NCI-H2196 (cell line): ENCODE data around the gene MRPS10.

Experiments used
- DNase-seq: peaks from one replicate; lab custom pipeline; 2025; ENCODE audit not compliant: unreplicated experiment; lab: John Stamatoyannopoulos, UW

MRPS10 gene

GRCh38 chr6:42217519-42218367 lies at the start of gene MRPS10:
Gene MRPS10 (minus strand): TSS chr6:42217861. CDS start chr6:42217849, 12 bp downstream.
- DNase-seq = peak; percentile 94

GRCh38 chr6:42266538-42266937 lies 48.9 kb upstream of the MRPS10 start:
- DNase-seq = no peak

GRCh38 chr6:42264852-42265390 lies 47.3 kb upstream of the MRPS10 start:
- DNase-seq = no peak

GRCh38 chr6:42264162-42264851 lies 46.6 kb upstream of the MRPS10 start:
- no peak for DNase-seq

DNA sequence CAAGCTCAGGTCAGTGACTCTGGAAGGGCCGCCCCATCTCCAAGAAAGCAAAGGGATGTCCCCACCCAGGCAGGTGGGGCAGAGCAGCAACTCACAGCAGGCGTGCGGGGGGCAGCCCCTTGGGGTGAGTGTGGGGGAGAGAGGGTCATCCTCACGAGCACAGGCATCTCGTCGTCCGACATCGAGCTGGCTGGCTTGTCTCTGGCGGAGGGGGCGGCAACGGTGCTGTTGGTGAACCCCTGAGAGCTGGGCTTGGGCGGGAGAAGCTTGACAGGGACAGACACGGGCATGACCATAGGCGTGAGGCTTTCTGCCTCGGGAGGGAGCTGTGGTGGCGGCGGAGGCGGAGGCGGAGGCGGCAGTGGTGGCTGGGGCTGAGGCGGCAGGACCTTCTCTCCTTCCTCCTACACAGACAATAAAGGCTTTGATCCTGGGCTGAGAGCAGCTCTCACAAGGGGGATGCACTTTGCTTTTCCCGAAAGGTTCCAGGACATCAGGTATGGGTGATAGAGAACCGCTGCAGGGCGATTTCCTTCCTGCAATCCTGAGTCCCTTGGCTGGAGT lies 45.6 kb upstream of the MRPS10 start:
- DNase-seq = no peak

GRCh38 chr6:42260972-42261371 lies 43.3 kb upstream of the MRPS10 start:
- DNase-seq = no peak

DNA sequence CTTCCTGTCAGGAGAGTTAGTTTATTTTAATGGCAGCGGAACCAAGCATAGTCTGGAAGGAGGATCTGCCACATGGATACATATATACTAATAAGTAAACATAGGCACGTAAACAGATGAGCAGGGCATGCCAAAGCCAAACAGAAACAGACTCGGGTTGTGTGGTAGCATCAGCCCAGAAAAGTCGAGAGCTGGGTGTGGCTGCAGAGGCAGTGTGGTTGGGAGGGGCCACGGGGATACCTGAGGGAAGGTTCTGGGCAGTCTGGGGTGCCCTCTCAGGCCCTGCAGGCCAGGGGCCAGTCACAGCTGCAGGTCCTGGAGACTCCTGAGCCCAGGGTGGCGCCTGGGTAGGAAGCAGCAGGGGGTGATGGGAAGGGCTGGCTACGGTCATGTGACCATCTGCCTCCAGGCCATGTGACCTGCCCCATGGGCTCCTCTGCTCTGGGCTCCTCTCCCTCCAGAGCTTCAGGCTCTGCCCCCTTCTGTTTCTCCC lies 42.8 kb upstream of the MRPS10 start:
- no peak for DNase-seq

GRCh38 chr6:42259841-42260395 lies 42.3 kb upstream of the MRPS10 start:
- DNase-seq = no peak

- no peak for DNase-seq
Observed at GRCh38 chr6:42259286-42259685, 41.6 kb upstream of the MRPS10 start.

DNA sequence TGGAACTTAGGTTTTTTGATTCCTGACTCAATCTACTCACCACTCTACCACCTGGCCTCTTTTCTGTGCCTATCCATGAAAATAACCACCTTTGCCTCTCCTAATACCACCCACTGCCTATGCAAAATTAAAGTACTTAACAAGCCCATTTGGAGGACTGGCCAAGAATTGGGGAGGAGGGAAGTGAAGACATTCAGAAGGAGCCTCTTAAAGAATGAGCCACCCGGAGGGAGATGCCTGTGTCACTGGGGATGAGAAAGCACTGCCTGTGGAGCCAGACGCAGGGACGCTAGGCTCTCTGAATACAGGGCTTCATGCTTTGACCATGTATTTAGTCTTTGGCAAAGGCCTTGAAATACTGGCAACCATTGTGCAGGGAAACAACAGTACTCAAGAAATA lies 40.0 kb upstream of the MRPS10 start:
- no peak for DNase-seq

DNA sequence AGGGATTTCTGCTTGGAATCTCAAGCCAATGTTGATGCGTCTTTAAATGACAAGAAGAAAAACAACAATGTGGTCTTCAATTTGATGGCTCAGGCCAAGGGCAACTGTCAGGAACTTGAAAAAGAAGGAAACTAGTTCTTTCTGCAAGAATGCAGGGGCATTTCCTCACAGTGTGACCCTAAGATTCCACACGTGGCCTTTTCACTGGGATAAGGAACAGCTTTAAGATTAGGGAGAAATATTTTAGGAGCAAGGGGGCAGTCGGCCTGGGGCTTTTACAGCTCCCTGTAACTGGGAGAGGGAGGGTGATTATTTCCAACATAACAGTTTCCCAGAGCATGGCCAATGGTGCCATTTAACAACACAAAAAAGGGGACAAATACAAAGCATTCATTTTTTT lies 39.4 kb upstream of the MRPS10 start:
- DNase-seq = no peak

- no peak for DNase-seq
Observed at GRCh38 chr6:42255050-42255449, 37.4 kb upstream of the MRPS10 start.

- DNase-seq = no peak
Observed at GRCh38 chr6:42254505-42254904, 36.8 kb upstream of the MRPS10 start.

DNA sequence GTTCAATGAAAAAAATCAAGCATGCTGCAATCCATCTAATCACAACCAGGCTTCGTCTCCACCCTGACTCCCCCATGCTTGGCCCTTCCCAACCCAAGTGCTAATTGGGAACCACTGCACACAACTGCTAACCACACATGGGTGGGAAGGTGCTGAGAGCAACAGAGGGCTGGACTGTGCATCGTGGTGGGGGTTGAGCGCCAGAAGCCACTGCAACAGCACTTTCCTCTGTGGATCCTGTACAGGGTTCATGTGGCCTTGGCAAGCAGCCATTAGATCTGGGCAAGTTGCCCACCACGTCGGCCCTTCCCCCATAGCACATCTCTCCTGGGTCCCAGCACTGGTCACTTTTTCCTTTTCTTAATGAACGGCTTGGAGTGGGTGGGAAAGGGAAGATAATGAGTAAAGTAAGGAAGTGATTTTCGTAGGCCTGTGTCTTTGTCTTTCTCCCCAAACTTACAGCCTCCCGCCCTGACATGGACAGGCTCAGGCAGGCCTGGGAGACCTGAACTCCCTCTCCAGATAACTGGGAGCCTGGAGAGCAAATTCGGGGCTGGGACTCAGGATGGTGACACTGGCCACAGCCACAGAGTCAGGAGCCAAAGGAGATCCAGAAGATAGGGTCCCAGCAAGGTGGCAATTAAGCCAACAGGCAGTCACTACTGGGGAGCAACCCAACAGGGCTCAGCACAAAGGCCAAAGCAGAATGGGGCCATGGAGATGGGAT lies 34.4 kb upstream of the MRPS10 start:
- DNase-seq = peak; percentile 51

- peak; percentile 43 for DNase-seq
Observed at GRCh38 chr6:42251500-42251899, 33.8 kb upstream of the MRPS10 start.

DNA sequence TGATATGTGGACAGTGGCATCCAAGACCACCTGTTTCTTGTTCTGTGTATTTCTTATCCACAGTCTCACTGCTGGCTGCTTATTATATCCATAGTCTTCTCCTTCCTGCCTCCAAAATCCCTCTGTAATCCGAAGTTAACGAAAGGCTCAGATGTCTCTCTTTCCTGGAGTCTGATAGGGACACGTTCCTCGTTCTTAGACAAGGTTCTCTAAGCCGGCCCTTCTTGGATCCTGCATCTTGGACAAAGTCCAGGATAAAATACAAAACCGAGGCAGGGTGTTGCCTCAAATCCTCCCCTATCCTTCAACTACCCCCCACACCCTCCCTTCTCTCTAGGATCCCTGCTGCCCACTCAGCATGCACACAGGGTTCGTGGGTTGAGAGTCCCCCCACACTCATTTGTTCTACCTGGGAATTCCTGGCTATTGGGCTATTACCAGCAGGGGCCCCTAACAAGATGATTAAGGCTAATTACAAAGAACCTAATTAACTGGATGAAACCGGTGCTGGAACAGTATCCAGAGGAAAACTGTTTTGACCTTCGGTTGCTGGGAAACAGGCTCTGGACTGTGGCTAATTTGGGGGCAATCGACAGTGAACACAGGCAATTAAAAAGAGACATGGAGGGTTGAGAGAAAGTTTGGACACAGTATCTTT lies 32.7 kb upstream of the MRPS10 start:
- no peak for DNase-seq

DNA sequence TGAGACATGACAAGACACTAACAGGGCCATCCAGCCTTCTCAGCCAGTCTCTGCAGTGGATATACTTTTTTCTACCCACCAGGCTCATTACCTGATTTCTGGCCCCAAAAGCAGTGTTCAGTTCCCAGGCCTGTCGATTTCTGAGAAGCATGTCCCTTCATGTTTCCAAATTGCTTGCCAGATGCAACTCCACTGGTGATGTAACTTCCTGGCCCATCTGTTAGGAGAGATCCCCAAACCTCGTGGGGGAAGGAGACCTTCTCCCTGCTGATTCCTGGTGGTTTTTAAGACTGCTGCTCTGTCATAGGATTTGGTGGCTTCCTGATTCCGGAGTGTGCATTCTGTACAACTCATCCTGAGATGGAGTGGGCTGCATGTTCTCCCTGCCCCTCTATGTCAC lies 31.6 kb upstream of the MRPS10 start:
- no peak for DNase-seq

DNA sequence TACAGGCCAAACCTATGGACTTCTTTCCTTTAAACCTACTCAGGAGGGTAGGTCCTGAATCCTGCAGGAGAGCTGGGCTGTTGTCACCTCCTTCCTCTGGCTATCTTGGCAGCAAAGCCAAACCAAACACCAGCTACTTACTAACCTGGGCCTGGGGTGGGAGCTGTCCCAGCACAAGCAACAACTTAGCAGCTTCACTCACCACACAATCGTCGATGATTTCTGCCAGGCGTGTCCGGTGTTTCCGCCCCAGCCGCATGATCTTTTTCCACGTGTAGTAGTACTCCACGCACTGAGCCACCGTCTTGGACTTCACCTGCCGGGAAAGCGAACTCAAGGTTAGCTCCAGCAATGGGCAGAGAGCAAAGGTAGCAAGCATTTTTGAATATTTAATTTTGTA lies 25.4 kb upstream of the MRPS10 start:
- DNase-seq = no peak

- no peak for DNase-seq
Observed at GRCh38 chr6:42241915-42242314, 24.3 kb upstream of the MRPS10 start.

GRCh38 chr6:42239736-42240375 lies 22.2 kb upstream of the MRPS10 start:
- no peak for DNase-seq
